ENCODE measurements around the gene PTPRJ. TPM values are rescaled to one million over a fixed set of nuclear protein-coding genes. Genes with fewer than 3 reads are reported as not detected.
"Not testable (repeated sequence)": the region's sequence is repeated elsewhere in the genome, so short reads cannot be mapped to it uniquely, and the experiment has no call there.

The PTPRJ gene
- polyA plus RNA-seq, 5 donors, result 11.4 to 16.6 (median 13.4) TPM

DNA sequence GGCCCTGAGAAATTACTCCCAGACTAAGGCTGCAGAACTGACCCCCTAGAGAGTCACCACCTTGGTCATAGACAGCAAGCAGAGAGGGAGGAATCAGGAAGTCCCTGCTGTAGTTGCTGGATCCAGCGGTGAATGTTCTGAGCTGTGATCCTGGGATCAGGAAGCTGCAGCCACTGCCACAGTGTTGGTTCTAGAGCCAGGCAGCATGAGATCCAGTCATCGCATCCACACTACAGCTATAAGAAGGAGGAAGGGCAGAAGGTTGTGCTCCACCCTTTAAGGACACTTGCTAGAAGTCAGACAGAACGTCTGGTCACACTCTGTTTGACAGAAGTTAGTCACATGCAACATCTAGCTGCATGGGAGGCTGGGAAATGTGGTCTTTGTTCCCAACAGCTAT is 131.5 kb downstream of the PTPRJ start:
- no peak for DNase-seq

- no peak for DNase-seq
Observed at GRCh38 chr11:48114740-48115139, 134.4 kb downstream of the PTPRJ start.

- no peak for DNase-seq
Observed at GRCh38 chr11:48116437-48117228, 136.3 kb downstream of the PTPRJ start.

GRCh38 chr11:48122246-48122645 is 141.9 kb downstream of the PTPRJ start:
- no peak for DNase-seq

GRCh38 chr11:48122656-48123055 is 142.3 kb downstream of the PTPRJ start:
- no peak for DNase-seq

DNA sequence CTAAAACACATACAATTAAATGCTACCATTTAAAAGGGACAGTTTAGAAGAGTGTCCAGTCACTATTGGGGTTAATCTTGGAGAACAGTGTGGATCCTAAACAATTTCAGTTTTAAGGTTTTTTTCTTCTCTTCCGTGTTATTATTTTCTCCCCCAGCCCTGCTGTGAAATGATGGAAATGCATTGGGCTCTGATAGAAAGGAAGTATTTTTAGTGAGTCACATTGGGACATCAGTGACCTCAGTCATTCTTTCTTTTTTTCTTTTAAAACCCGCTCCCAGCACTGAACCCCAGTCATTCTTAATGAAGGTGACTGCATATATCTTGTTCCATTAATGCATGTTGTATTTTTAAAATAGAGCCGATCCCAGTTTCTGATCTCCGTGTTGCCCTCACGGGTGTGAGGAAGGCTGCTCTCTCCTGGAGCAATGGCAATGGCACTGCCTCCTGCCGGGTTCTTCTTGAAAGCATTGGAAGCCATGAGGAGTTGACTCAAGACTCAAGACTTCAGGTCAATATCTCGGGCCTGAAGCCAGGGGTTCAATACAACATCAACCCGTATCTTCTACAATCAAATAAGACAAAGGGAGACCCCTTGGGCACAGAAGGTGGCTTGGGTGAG is 143.0 kb downstream of the PTPRJ start:
- no peak for DNase-seq

GRCh38 chr11:48123934-48124755 is 143.8 kb downstream of the PTPRJ start:
- no peak for DNase-seq

DNA sequence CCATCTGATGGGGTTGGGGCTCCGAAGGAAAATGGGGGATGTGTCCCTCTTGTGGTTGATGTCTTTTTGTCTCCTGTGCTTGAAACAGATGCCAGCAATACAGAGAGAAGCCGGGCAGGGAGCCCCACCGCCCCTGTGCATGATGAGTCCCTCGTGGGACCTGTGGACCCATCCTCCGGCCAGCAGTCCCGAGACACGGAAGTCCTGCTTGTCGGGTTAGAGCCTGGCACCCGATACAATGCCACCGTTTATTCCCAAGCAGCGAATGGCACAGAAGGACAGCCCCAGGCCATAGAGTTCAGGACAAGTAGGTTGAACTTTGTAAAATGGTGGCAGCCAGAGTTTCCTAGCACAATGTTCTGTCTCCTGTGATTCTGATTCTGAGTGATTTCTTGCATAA is 144.5 kb downstream of the PTPRJ start:
- DNase-seq, result no peak

- no peak for DNase-seq
Observed at GRCh38 chr11:48125866-48126265, 145.5 kb downstream of the PTPRJ start.

GRCh38 chr11:48127521-48128183 is 147.3 kb downstream of the PTPRJ start:
- DNase-seq, result no peak

GRCh38 chr11:48129697-48130395 is 149.5 kb downstream of the PTPRJ start:
- DNase-seq, result no peak

DNA sequence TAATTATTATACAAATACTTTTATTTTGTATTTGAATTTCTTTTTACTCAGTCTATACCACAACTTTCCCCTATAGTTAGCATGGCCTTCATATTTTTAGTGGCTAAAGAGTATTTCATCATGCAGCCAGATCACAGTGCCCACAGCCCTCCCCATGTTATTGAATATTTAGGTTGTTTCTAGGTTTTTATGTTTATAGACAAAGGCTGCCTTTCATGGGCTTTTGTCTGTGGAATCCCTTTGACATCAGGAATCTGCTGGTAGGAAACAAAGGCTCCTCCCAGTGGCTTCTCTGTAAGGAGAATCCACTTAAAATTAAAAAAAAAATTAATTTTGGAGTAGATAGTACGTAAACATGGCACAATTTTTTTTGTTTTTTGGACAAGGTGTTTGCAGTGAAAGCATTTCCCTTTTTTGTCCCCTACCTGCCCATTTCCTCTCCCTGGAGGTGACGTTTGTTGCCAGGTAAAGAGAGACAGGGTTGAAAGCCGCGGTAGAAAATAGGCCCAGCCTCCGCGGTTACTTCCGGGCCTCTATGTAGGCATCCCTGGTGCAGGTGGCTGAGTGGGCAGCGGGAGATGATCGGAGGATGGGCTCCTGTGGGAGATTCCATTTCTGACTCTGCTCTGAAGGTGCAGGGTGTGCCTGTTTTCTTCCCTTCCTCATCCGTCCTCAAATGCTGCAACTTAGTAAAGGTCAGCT is 154.0 kb downstream of the PTPRJ start:
- no peak for DNase-seq

DNA sequence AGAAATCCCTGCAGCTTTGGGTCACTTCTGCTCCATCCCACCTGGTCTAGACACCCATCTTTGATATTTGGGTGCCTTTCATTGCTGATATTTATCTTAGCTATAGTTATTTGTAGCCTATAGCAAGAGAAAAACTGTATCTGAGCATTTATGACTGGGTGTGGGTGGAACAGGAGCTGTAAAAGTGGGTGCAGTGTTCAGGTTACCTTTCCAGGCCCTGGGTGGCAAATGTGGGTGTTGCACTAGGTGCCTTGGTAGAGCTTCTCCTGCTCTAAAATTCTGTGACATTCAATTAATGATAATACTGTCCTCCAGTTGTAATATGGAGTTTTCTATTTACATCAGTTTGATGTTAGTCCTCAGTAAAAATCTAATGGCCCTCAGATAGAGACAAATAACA is 157.9 kb downstream of the PTPRJ start:
- DNase-seq, result no peak

DNA sequence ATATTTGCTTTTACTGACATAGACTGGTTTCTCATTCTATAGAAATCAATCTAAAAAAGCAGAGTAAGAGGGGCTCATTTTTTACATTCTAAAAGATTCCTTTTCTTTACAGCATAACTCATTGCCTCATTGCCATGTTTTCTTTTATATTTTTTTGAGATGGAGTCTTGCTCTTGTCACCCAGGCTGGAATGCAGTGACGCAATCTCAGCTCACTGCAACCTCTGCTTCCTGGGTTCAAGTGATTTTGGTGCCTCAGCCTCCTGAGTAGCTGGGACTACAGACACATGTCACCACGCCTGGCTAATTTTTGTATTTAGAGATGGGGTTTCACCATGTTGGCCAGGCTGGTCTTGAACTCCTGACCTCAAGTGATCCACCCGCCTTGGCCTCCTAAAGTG is 159.5 kb downstream of the PTPRJ start:
- DNase-seq, result not testable (repeated sequence)

- no peak for DNase-seq
Observed at GRCh38 chr11:48141475-48142122, 161.2 kb downstream of the PTPRJ start.

DNA sequence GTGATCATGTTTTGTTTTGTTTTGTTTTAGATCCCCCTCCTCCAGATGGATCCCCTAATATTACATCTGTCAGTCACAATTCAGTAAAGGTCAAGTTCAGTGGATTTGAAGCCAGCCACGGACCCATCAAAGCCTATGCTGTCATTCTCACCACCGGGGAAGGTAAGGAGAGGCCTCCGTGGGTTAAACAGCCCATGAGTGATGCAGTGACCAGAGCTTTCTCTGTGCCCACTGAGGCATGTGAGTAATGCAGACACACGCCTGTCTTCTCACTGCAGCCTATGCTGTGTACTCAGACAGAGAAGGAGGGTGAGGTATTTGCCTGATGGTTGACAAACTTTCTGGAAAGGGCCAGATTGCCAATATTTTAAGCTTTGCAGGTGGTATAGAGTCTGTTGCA is 162.5 kb downstream of the PTPRJ start:
- DNase-seq, result no peak

GRCh38 chr11:48148749-48149148 is 168.4 kb downstream of the PTPRJ start:
- DNase-seq, result no peak

GRCh38 chr11:48150213-48150612 is 169.9 kb downstream of the PTPRJ start:
- no peak for DNase-seq

DNA sequence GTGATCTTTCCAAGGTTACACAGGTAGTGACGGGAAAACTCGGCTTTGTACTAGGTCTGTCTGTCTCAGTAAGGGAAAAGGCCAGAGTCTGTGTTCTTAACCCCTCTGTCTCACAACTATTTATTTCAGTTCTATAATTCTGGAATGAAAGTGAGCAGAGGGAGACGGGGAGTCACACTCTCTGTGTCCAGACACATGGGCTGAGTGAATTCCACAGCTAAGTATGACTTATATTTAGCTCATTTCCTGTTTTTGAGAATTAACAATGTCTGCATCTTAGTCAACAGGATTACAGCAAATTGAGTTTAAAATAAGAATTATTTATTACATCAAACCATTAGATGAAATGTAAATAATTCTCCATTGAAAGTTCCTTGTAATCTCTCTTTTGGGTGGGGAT is 173.8 kb downstream of the PTPRJ start:
- DNase-seq, result no peak
